ENCODE data around the gene RBFOX1.

Gene RBFOX1

DNA sequence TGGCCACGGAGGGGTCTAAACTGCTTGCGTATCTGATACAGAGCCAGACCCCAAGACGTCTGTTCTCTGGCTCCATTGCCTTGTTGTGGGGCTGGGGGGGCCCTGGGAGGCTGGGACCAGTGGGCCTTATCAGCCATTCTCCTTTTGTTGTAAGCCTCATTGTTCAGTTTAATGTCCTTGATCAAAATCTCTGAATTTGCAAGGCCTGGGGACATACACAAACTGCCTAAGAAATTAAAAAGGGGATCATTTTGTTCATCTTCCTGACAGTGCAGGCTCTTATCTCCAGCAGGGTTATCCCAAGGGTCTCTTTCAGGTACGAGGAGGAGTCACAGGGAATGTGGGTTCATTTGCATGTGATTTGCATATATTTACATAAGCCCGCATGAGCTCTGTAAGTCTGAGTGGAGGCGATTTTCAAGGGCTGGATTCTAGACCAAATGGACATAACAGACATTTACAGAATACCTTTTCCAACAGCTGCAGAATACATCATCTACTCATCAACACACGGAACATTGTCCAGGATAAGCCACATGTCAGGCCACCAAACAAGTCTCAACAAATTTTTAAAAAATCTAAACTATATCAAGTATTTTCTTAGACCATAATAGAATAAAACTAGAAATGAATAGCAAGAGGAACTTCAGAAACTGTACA is 269.8 kb downstream of the RBFOX1 start:
- no peak for TF ChIP-seq ZFX (IDR thresholded peaks at IDR 0.05; ENCODE audit: borderline replicate concordance)
- TF ChIP-seq, protein P1, sequence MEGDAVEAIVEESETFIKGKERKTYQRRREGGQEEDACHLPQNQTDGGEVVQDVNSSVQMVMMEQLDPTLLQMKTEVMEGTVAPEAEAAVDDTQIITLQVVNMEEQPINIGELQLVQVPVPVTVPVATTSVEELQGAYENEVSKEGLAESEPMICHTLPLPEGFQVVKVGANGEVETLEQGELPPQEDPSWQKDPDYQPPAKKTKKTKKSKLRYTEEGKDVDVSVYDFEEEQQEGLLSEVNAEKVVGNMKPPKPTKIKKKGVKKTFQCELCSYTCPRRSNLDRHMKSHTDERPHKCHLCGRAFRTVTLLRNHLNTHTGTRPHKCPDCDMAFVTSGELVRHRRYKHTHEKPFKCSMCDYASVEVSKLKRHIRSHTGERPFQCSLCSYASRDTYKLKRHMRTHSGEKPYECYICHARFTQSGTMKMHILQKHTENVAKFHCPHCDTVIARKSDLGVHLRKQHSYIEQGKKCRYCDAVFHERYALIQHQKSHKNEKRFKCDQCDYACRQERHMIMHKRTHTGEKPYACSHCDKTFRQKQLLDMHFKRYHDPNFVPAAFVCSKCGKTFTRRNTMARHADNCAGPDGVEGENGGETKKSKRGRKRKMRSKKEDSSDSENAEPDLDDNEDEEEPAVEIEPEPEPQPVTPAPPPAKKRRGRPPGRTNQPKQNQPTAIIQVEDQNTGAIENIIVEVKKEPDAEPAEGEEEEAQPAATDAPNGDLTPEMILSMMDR (IDR thresholded peaks at IDR 0.05) = no peak

DNA sequence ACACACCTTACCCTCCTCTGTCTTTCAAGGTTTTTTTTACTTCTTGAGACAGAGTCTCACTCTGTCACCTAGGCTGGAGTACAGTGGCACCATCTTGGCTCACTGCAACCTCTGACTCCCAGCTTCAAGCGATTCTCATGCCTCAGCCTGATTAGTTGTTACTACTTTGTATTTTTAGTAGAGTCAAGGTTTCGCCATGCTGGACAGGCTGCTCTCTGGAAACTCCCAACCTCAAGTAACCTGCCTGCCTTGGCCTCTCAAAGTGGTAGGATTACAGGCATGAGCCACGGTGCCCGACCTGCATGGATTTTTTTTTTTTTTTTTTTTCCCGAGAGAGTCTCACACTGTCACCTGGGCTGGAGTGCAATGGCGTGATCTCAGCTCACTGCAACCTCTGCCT is 273.2 kb downstream of the RBFOX1 start:
- H3K27ac ChIP-seq = no peak overlapping the region
- TF ChIP-seq, protein P1 (IDR thresholded peaks at IDR 0.05) = no peak
- TF ChIP-seq ZFX (IDR thresholded peaks at IDR 0.05; ENCODE audit: borderline replicate concordance) = no peak

More for the DNA sequence above, 269.8 kb downstream of the RBFOX1 start:
- H3K27ac ChIP-seq = no peak overlapping the region

DNA sequence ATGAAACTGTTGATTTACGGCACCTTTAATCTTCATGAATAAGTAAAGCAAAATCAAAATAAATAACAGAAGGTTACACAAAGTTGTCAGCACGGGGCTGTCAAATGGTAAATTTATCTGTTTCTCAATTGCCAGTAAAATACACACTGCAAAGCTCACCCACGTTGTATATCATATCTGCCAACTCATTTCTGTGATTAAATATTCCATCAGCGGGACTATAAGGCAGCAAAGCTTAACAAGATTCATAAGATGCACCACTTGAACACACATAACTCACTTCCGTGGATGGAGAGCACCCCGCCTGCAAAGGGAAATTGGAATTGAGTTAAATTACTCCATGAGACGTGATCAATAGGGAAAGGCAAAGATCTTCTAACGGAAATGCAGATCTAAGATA is 280.0 kb downstream of the RBFOX1 start:
- H3K27ac ChIP-seq = no peak overlapping the region
- TF ChIP-seq ZFX (IDR thresholded peaks at IDR 0.05; ENCODE audit: borderline replicate concordance) = no peak
- TF ChIP-seq, protein P1 (IDR thresholded peaks at IDR 0.05) = no peak

DNA sequence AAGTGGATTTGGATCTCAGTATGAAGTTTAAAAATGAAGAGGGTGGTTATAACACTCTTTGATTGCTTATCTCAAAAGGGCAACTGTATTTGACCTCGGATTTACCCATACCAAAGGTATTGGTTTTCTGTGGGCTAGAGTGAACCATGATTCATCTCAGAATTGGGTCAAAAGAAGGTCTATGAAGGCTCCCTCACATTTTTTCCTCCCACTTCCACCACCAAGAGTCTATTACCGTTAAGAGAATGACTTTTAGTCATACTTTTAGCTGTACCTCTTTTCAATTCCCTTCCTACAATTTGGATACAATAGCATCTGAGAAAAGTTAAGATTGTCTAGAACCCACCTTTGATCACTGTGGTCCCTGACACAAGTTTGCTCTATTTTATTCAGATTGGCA is 280.9 kb downstream of the RBFOX1 start:
- H3K27ac ChIP-seq = no peak overlapping the region
- TF ChIP-seq, protein P1 (IDR thresholded peaks at IDR 0.05) = no peak
- no peak for TF ChIP-seq ZFX (IDR thresholded peaks at IDR 0.05; ENCODE audit: borderline replicate concordance)

DNA sequence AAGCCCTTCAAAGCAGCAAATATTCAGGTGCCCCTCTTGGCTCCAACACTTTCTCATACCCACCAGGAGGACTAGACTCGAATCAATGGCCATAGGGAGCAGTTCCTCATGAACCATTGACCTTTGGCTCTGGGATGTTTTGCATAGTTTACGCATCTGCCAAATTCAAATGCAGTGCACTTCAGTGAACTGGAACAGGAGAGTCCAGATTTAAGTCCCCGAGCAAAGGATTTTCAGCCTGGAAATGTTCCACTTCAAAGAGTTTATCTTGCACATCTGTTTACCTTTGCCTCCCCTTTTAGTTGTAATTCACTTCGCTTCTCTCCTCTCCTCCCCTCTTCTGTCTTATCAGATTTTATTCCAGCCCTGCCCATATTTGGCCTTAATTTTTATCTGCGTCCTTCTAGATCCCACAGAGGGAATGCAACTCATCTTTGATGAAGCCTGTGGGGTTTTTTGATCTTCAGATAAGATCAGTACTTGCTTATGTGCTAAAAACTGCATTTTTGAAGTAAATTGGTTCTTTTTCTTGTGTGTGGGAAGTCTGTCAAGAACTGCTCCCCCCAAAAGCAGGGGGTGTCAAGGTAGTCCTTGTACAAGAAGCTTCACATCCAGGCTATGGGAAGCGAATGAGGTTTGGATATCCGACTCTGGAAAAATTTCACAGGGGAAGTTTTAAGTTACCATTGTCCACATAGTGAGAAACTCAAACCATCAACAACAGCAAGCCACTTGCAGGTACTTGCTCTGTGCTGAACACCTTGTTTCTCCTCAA is 281.6 kb downstream of the RBFOX1 start:
- TF ChIP-seq, protein P1 (IDR thresholded peaks at IDR 0.05) = no peak
- TF ChIP-seq ZFX (IDR thresholded peaks at IDR 0.05; ENCODE audit: borderline replicate concordance) = no peak

DNA sequence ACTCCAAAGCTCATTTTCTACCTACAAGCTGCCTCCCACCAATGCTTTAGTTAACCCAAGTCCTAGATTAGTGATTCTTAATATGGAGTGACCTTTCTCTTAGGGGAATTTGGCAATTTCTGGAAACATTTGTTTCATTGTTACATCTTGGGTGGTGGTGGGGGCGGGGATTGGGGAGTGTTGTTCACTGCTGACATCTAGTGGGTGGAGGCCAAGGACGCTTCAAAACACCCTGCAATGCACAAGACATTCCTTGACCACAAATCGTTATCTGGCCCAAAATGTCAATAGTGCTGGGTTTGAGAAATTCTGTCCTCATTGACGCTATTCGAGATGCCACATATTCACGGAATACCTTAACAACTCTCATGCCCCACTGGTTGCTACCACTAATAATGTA is 282.9 kb downstream of the RBFOX1 start:
- TF ChIP-seq, protein P1 (IDR thresholded peaks at IDR 0.05) = peak; percentile 49
- no peak for TF ChIP-seq ZFX (IDR thresholded peaks at IDR 0.05; ENCODE audit: borderline replicate concordance)
- H3K27ac ChIP-seq = no peak overlapping the region

More for the DNA sequence above, 281.6 kb downstream of the RBFOX1 start:
- no peak overlapping the region for H3K27ac ChIP-seq
